Measurements from ENCODE around the gene ADCY6.

ADCY6 gene

GRCh38 chr12:48793696-48794095 lies 4.8 kb upstream of the ADCY6 start:
- Histone ChIP-seq H3K27me3 (ENCODE audit: insufficient read depth, low read length, poor library complexity) (no peaks in the 10 kb centered on the region), H3K56ac (ENCODE audit: low read length) (no peak overlapping the region), H3K4ac (ENCODE audit: low read depth, low read length) (no peak overlapping the region), H2BK120ac (ENCODE audit: low read depth, low read length) (no peak overlapping the region), H3K4me1 (ENCODE audit: control insufficient read depth, low read depth, low read length) (no peaks in the 10 kb centered on the region), H3K36me3 (ENCODE audit: control insufficient read depth, insufficient read depth, low read length) (no peaks in the 10 kb centered on the region), H3K4me3 (ENCODE audit: low read length) (no peak overlapping the region), H4K5ac (ENCODE audit: low read length) (no peak overlapping the region), H3K27ac (ENCODE audit: low read depth, low read length) (no peak overlapping the region), H2AK5ac (ENCODE audit: low read length) (no peak overlapping the region), H3K9ac (ENCODE audit: low read length) (no peak overlapping the region), H3K4me2 (ENCODE audit: low read length) (no peak overlapping the region), H3K18ac (ENCODE audit: low read length) (no peak overlapping the region), H2BK15ac (replicated peaks; ENCODE audit: low read depth) (no peak overlapping the region), H4K8ac (ENCODE audit: low read depth, low read length) (no peak overlapping the region), H3K79me2 (ENCODE audit: control insufficient read depth, insufficient read depth, low read length) (no peaks in the 10 kb centered on the region), H3K23ac (ENCODE audit: low read length) (no peak overlapping the region), H2BK5ac (ENCODE audit: low read length) (no peak overlapping the region), H3K79me1 (ENCODE audit: low read length) (no peaks in the 10 kb centered on the region)
- whole genome bisulfite sequencing (ENCODE audit: extremely low coverage, insufficient coverage, low lambda C conversion rate): no CpG with 5 or more reads among the region's 3 CpGs
- DNase-seq: no peak

GRCh38 chr12:48789858-48790326 lies 1.0 kb upstream of the ADCY6 start:
- H4K5ac ChIP-seq (ENCODE audit: low read length): no peak overlapping the region
- no peaks in the 10 kb centered on the region for H3K4me1 ChIP-seq (ENCODE audit: control insufficient read depth, low read depth, low read length)
- no peak overlapping the region for H3K27ac ChIP-seq (ENCODE audit: low read depth, low read length)
- H3K4ac ChIP-seq (ENCODE audit: low read depth, low read length): no peak overlapping the region
- no peak overlapping the region for H2BK5ac ChIP-seq (ENCODE audit: low read length)
- H2BK15ac ChIP-seq (replicated peaks; ENCODE audit: low read depth): no peak overlapping the region
- no peak overlapping the region for H2AK5ac ChIP-seq (ENCODE audit: low read length)
- H3K18ac ChIP-seq (ENCODE audit: low read length): peak overlapping the region; percentile 54
- H3K4me2 ChIP-seq (ENCODE audit: low read length): peak overlapping the region; percentile 61
- H3K56ac ChIP-seq (ENCODE audit: low read length): peak overlapping the region; percentile 84
- DNase-seq: no peak
- H3K79me1 ChIP-seq (ENCODE audit: low read length): no peaks in the 10 kb centered on the region
- no peak overlapping the region for H3K23ac ChIP-seq (ENCODE audit: low read length)
- H3K79me2 ChIP-seq (ENCODE audit: control insufficient read depth, insufficient read depth, low read length): no peaks in the 10 kb centered on the region
- WGBS (ENCODE audit: extremely low coverage, insufficient coverage, low lambda C conversion rate): no CpG with 5 or more reads among the region's 4 CpGs
- no peaks in the 10 kb centered on the region for H3K36me3 ChIP-seq (ENCODE audit: control insufficient read depth, insufficient read depth, low read length)
- H3K9ac ChIP-seq (ENCODE audit: low read length): no peak overlapping the region
- no peak overlapping the region for H2BK120ac ChIP-seq (ENCODE audit: low read depth, low read length)
- no peak overlapping the region for H3K4me3 ChIP-seq (ENCODE audit: low read length)
- no peaks in the 10 kb centered on the region for H3K27me3 ChIP-seq (ENCODE audit: insufficient read depth, low read length, poor library complexity)
- no peak overlapping the region for H4K8ac ChIP-seq (ENCODE audit: low read depth, low read length)

- peak overlapping the region; percentile 10 for H3K27ac ChIP-seq (ENCODE audit: low read depth, low read length)
These were observed 400 bp downstream of the ADCY6 start for GRCh38 chr12:48788524-48788853.

GRCh38 chr12:48787791-48788523 lies 932 bp downstream of the ADCY6 start:
- peak overlapping the region; percentile 54 for H3K18ac ChIP-seq (ENCODE audit: low read length)
- H3K4me2 ChIP-seq (ENCODE audit: low read length): peak overlapping the region; percentile 75
- no CpG with 5 or more reads among the region's 11 CpGs for WGBS (ENCODE audit: extremely low coverage, insufficient coverage, low lambda C conversion rate)
- DNase-seq: no peak
- no peak overlapping the region for H2AK5ac ChIP-seq (ENCODE audit: low read length)
- no peaks in the 10 kb centered on the region for H3K79me2 ChIP-seq (ENCODE audit: control insufficient read depth, insufficient read depth, low read length)
- peak overlapping the region; percentile 78 for H3K9ac ChIP-seq (ENCODE audit: low read length)
- no peak overlapping the region for H3K4ac ChIP-seq (ENCODE audit: low read depth, low read length)
- no peak overlapping the region for H4K5ac ChIP-seq (ENCODE audit: low read length)
- no peak overlapping the region for H2BK15ac ChIP-seq (replicated peaks; ENCODE audit: low read depth)
- H3K79me1 ChIP-seq (ENCODE audit: low read length): no peaks in the 10 kb centered on the region
- no peak overlapping the region for H3K27ac ChIP-seq (ENCODE audit: low read depth, low read length)
- H3K36me3 ChIP-seq (ENCODE audit: control insufficient read depth, insufficient read depth, low read length): no peaks in the 10 kb centered on the region
- H3K27me3 ChIP-seq (ENCODE audit: insufficient read depth, low read length, poor library complexity): no peaks in the 10 kb centered on the region
- peak overlapping the region; percentile 45 for H3K23ac ChIP-seq (ENCODE audit: low read length)
- H3K4me3 ChIP-seq (ENCODE audit: low read length): peak overlapping the region; percentile 80
- H2BK5ac ChIP-seq (ENCODE audit: low read length): no peak overlapping the region
- H3K56ac ChIP-seq (ENCODE audit: low read length): peak overlapping the region; percentile 88
- peak overlapping the region; percentile 18 for H2BK120ac ChIP-seq (ENCODE audit: low read depth, low read length)
- no peaks in the 10 kb centered on the region for H3K4me1 ChIP-seq (ENCODE audit: control insufficient read depth, low read depth, low read length)
- H4K8ac ChIP-seq (ENCODE audit: low read depth, low read length): no peak overlapping the region

More at GRCh38 chr12:48788524-48788853, 400 bp downstream of the ADCY6 start:
- WGBS (ENCODE audit: extremely low coverage, insufficient coverage, low lambda C conversion rate): no CpG with 5 or more reads among the region's 25 CpGs
- H2BK120ac ChIP-seq (ENCODE audit: low read depth, low read length): peak overlapping the region; percentile 18
- H3K36me3 ChIP-seq (ENCODE audit: control insufficient read depth, insufficient read depth, low read length): no peaks in the 10 kb centered on the region
- H3K79me1 ChIP-seq (ENCODE audit: low read length): no peaks in the 10 kb centered on the region
- H3K9ac ChIP-seq (ENCODE audit: low read length): peak overlapping the region; percentile 78
- H3K23ac ChIP-seq (ENCODE audit: low read length): peak overlapping the region; percentile 45
- peak overlapping the region; percentile 88 for H3K56ac ChIP-seq (ENCODE audit: low read length)
- no peak overlapping the region for H2AK5ac ChIP-seq (ENCODE audit: low read length)
- H3K79me2 ChIP-seq (ENCODE audit: control insufficient read depth, insufficient read depth, low read length): no peaks in the 10 kb centered on the region
- no peak overlapping the region for H2BK5ac ChIP-seq (ENCODE audit: low read length)
- no peak for DNase-seq
- no peak overlapping the region for H4K5ac ChIP-seq (ENCODE audit: low read length)
- H3K4ac ChIP-seq (ENCODE audit: low read depth, low read length): peak overlapping the region; percentile 36
- no peaks in the 10 kb centered on the region for H3K27me3 ChIP-seq (ENCODE audit: insufficient read depth, low read length, poor library complexity)
- H3K4me3 ChIP-seq (ENCODE audit: low read length): peak overlapping the region; percentile 80
- H3K4me1 ChIP-seq (ENCODE audit: control insufficient read depth, low read depth, low read length): no peaks in the 10 kb centered on the region
- H2BK15ac ChIP-seq (replicated peaks; ENCODE audit: low read depth): no peak overlapping the region
- peak overlapping the region; percentile 54 for H3K18ac ChIP-seq (ENCODE audit: low read length)
- H4K8ac ChIP-seq (ENCODE audit: low read depth, low read length): no peak overlapping the region
- peak overlapping the region; percentile 75 for H3K4me2 ChIP-seq (ENCODE audit: low read length)

- Histone ChIP-seq H3K9ac (ENCODE audit: low read length) (no peak overlapping the region), H3K79me1 (ENCODE audit: low read length) (no peaks in the 10 kb centered on the region), H3K23ac (ENCODE audit: low read length) (no peak overlapping the region), H2BK120ac (ENCODE audit: low read depth, low read length) (no peak overlapping the region), H3K18ac (ENCODE audit: low read length) (no peak overlapping the region), H3K27me3 (ENCODE audit: insufficient read depth, low read length, poor library complexity) (no peaks in the 10 kb centered on the region), H3K56ac (ENCODE audit: low read length) (no peak overlapping the region), H3K36me3 (ENCODE audit: control insufficient read depth, insufficient read depth, low read length) (no peaks in the 10 kb centered on the region), H3K4me1 (ENCODE audit: control insufficient read depth, low read depth, low read length) (no peaks in the 10 kb centered on the region), H2AK5ac (ENCODE audit: low read length) (no peak overlapping the region), H2BK5ac (ENCODE audit: low read length) (no peak overlapping the region), H3K79me2 (ENCODE audit: control insufficient read depth, insufficient read depth, low read length) (no peaks in the 10 kb centered on the region), H4K8ac (ENCODE audit: low read depth, low read length) (no peak overlapping the region), H3K4me3 (ENCODE audit: low read length) (no peak overlapping the region), H4K5ac (ENCODE audit: low read length) (no peak overlapping the region), H2BK15ac (replicated peaks; ENCODE audit: low read depth) (no peak overlapping the region), H3K4me2 (ENCODE audit: low read length) (no peak overlapping the region), H3K4ac (ENCODE audit: low read depth, low read length) (no peak overlapping the region), H3K27ac (ENCODE audit: low read depth, low read length) (no peak overlapping the region)
- WGBS (ENCODE audit: extremely low coverage, insufficient coverage, low lambda C conversion rate): no CpG with 5 or more reads among the region's 7 CpGs
- DNase-seq: no peak
These were observed 2.0 kb downstream of the ADCY6 start for GRCh38 chr12:48786591-48787544.

Measured in mesendoderm (in vitro differentiated cells).